Measurements from ENCODE around the gene CADM3. TPM values are rescaled to one million over a fixed set of nuclear protein-coding genes. Genes with fewer than 3 reads are reported as not detected.

Gene CADM3
- total and polyA plus RNA-seq, 2 experiments from 2014 or later: 2.0 to 4.4 TPM

DNA sequence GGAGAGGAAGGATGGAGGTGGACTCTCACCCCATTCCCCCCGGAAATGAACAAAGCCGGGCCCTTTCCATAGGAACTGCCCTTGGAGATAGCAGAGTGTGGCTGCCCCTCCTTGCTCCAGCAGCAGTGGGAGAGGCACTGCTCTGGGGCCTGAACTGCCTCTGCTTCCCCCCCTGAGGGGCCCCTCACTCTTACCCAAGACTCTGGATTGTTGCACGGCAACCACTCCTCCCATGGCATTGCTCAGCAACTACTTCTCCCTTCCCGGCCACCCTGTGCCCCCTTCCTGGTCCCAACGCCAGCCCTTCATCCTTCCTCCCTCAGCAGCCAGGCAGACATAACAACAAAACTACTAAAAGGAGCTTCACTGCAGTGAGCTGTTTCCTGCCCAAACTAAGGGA is 30.2 kb downstream of the CADM3 start:
- H3K4me3 ChIP-seq: no peak overlapping the region
- H3K27me3 ChIP-seq (ENCODE audit: insufficient read depth): no peaks in the 10 kb centered on the region
- no peak overlapping the region for H3K4me3 Mint-ChIP-seq

More for the DNA sequence above, 30.2 kb downstream of the CADM3 start:
- Mint-ChIP-seq H3K36me3 (ENCODE audit: low read depth) (no peaks in the 10 kb centered on the region; the same call in 2 of the 3 replicates), H3K27me3 (ENCODE audit: insufficient read depth, low read depth, poor library complexity) (peaks cover 6% of the 10 kb centered on the region), H3K9me3 (no peaks in the 10 kb centered on the region), H3K27ac (no peak overlapping the region), H3K4me1 (peaks cover 45% of the 10 kb centered on the region)
- DNase-seq (ENCODE audit: low spot score) (no peak), ATAC-seq (no peak)
- Histone ChIP-seq H2AFZ (no peak overlapping the region), H3K9me2 (ENCODE audit: insufficient read depth) (no peaks in the 10 kb centered on the region), H3K4me1 (ENCODE audit: insufficient read depth) (peaks cover 3% of the 10 kb centered on the region; the same call in 1 of the 2 replicates), H3K79me2 (replicated peaks; ENCODE audit: insufficient read depth) (no peaks in the 10 kb centered on the region), H4K20me1 (replicated peaks; ENCODE audit: insufficient read depth) (no peaks in the 10 kb centered on the region), H3F3A (replicated peaks; ENCODE audit: low read depth) (no peaks in the 10 kb centered on the region), H3K36me3 (ENCODE audit: insufficient read depth) (no peaks in the 10 kb centered on the region; the same call in 1 of the 2 replicates), H3K4me2 (no peak overlapping the region), H3K27ac (ENCODE audit: low read depth) (no peak overlapping the region)
- TF ChIP-seq NANOG (IDR thresholded peaks at IDR 0.05; ENCODE audit: borderline replicate concordance): no peak
- TF ChIP-seq, protein P1, sequence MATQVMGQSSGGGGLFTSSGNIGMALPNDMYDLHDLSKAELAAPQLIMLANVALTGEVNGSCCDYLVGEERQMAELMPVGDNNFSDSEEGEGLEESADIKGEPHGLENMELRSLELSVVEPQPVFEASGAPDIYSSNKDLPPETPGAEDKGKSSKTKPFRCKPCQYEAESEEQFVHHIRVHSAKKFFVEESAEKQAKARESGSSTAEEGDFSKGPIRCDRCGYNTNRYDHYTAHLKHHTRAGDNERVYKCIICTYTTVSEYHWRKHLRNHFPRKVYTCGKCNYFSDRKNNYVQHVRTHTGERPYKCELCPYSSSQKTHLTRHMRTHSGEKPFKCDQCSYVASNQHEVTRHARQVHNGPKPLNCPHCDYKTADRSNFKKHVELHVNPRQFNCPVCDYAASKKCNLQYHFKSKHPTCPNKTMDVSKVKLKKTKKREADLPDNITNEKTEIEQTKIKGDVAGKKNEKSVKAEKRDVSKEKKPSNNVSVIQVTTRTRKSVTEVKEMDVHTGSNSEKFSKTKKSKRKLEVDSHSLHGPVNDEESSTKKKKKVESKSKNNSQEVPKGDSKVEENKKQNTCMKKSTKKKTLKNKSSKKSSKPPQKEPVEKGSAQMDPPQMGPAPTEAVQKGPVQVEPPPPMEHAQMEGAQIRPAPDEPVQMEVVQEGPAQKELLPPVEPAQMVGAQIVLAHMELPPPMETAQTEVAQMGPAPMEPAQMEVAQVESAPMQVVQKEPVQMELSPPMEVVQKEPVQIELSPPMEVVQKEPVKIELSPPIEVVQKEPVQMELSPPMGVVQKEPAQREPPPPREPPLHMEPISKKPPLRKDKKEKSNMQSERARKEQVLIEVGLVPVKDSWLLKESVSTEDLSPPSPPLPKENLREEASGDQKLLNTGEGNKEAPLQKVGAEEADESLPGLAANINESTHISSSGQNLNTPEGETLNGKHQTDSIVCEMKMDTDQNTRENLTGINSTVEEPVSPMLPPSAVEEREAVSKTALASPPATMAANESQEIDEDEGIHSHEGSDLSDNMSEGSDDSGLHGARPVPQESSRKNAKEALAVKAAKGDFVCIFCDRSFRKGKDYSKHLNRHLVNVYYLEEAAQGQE (IDR thresholded peaks at IDR 0.05; ENCODE audit: unreplicated experiment): no peak
- TF ChIP-seq, protein P2, sequence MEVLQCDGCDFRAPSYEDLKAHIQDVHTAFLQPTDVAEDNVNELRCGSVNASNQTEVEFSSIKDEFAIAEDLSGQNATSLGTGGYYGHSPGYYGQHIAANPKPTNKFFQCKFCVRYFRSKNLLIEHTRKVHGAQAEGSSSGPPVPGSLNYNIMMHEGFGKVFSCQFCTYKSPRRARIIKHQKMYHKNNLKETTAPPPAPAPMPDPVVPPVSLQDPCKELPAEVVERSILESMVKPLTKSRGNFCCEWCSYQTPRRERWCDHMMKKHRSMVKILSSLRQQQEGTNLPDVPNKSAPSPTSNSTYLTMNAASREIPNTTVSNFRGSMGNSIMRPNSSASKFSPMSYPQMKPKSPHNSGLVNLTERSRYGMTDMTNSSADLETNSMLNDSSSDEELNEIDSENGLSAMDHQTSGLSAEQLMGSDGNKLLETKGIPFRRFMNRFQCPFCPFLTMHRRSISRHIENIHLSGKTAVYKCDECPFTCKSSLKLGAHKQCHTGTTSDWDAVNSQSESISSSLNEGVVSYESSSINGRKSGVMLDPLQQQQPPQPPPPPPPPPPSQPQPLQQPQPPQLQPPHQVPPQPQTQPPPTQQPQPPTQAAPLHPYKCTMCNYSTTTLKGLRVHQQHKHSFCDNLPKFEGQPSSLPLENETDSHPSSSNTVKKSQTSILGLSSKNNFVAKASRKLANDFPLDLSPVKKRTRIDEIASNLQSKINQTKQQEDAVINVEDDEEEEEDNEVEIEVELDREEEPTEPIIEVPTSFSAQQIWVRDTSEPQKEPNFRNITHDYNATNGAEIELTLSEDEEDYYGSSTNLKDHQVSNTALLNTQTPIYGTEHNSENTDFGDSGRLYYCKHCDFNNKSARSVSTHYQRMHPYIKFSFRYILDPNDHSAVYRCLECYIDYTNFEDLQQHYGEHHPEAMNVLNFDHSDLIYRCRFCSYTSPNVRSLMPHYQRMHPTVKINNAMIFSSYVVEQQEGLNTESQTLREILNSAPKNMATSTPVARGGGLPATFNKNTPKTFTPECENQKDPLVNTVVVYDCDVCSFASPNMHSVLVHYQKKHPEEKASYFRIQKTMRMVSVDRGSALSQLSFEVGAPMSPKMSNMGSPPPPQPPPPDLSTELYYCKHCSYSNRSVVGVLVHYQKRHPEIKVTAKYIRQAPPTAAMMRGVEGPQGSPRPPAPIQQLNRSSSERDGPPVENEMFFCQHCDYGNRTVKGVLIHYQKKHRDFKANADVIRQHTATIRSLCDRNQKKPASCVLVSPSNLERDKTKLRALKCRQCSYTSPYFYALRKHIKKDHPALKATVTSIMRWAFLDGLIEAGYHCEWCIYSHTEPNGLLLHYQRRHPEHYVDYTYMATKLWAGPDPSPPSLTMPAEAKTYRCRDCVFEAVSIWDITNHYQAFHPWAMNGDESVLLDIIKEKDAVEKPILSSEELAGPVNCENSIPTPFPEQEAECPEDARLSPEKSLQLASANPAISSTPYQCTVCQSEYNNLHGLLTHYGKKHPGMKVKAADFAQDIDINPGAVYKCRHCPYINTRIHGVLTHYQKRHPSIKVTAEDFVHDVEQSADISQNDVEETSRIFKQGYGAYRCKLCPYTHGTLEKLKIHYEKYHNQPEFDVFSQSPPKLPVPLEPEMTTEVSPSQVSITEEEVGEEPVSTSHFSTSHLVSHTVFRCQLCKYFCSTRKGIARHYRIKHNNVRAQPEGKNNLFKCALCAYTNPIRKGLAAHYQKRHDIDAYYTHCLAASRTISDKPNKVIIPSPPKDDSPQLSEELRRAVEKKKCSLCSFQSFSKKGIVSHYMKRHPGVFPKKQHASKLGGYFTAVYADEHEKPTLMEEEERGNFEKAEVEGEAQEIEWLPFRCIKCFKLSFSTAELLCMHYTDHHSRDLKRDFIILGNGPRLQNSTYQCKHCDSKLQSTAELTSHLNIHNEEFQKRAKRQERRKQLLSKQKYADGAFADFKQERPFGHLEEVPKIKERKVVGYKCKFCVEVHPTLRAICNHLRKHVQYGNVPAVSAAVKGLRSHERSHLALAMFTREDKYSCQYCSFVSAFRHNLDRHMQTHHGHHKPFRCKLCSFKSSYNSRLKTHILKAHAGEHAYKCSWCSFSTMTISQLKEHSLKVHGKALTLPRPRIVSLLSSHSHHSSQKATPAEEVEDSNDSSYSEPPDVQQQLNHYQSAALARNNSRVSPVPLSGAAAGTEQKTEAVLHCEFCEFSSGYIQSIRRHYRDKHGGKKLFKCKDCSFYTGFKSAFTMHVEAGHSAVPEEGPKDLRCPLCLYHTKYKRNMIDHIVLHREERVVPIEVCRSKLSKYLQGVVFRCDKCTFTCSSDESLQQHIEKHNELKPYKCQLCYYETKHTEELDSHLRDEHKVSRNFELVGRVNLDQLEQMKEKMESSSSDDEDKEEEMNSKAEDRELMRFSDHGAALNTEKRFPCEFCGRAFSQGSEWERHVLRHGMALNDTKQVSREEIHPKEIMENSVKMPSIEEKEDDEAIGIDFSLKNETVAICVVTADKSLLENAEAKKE (CRISPR knock-in tag; IDR thresholded peaks at IDR 0.05): no peak
- TF ChIP-seq, protein P3, sequence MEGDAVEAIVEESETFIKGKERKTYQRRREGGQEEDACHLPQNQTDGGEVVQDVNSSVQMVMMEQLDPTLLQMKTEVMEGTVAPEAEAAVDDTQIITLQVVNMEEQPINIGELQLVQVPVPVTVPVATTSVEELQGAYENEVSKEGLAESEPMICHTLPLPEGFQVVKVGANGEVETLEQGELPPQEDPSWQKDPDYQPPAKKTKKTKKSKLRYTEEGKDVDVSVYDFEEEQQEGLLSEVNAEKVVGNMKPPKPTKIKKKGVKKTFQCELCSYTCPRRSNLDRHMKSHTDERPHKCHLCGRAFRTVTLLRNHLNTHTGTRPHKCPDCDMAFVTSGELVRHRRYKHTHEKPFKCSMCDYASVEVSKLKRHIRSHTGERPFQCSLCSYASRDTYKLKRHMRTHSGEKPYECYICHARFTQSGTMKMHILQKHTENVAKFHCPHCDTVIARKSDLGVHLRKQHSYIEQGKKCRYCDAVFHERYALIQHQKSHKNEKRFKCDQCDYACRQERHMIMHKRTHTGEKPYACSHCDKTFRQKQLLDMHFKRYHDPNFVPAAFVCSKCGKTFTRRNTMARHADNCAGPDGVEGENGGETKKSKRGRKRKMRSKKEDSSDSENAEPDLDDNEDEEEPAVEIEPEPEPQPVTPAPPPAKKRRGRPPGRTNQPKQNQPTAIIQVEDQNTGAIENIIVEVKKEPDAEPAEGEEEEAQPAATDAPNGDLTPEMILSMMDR (conservative IDR thresholded peaks at IDR 0.05; ENCODE audit: low read depth in 2 of 2): no peak
- TF ChIP-seq EZH2 (IDR thresholded peaks at IDR 0.05; ENCODE audit: low read depth, unreplicated experiment): no peak
- no peak for TF ChIP-seq EZH2phosphoT487 (IDR thresholded peaks at IDR 0.05; ENCODE audit: unreplicated experiment)
- no peak for TF ChIP-seq ZNF331 (CRISPR knock-in tag; IDR thresholded peaks at IDR 0.05; ENCODE audit: low read depth)
- no peak for TF ChIP-seq ZNF114 (CRISPR knock-in tag; IDR thresholded peaks at IDR 0.05)
- TF ChIP-seq CREB1 (CRISPR knock-in tag; IDR thresholded peaks at IDR 0.05; ENCODE audit: low read depth): no peak
- no peak for TF ChIP-seq STAT1 (IDR thresholded peaks at IDR 0.05; ENCODE audit: unreplicated experiment)
- TF ChIP-seq, protein P4, sequence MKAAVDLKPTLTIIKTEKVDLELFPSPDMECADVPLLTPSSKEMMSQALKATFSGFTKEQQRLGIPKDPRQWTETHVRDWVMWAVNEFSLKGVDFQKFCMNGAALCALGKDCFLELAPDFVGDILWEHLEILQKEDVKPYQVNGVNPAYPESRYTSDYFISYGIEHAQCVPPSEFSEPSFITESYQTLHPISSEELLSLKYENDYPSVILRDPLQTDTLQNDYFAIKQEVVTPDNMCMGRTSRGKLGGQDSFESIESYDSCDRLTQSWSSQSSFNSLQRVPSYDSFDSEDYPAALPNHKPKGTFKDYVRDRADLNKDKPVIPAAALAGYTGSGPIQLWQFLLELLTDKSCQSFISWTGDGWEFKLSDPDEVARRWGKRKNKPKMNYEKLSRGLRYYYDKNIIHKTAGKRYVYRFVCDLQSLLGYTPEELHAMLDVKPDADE (IDR thresholded peaks at IDR 0.05): no peak
- no peak for TF ChIP-seq JUNB (IDR thresholded peaks at IDR 0.05; ENCODE audit: unreplicated experiment)
- no peak for TF ChIP-seq POLR2AphosphoS5 (IDR thresholded peaks at IDR 0.05; ENCODE audit: low read depth)
